HCT116 (cell line): ENCODE results near the gene QRICH2.

Experiments used
- EZH2phosphoT487 ChIP-seq: fragments of 200-600 bp; IDR thresholded peaks from 2 replicates; pipeline ENCODE4 v1.6.1; 2018; ENCODE audit warnings: antibody characterized with exemption, borderline replicate concordance
- JUND ChIP-seq: IDR thresholded peaks from 2 replicates; pipeline ENCODE4 v1.6.1; 2012
- POLR2A ChIP-seq: IDR thresholded peaks from 2 replicates; pipeline ENCODE4 v1.7.0; 2011; ENCODE audit warnings: borderline replicate concordance; ENCODE audit not compliant: insufficient read depth, insufficient read length; ENCODE audit errors: extremely low read depth
- TF ChIP-seq, protein P1 (sequence below): IDR thresholded peaks from 2 replicates; pipeline ENCODE4 v1.6.1; 2011; ENCODE audit warnings: mild to moderate bottlenecking, low read length, moderate library complexity; ENCODE audit not compliant: insufficient replicate concordance; ENCODE audit errors: extremely low read depth
- TF ChIP-seq, protein P2 (sequence below), 3 experiments: fragments of 200-600 bp in 1 of 3; sonication (generic) in 1 of 3; IDR thresholded peaks in 2 of 3; conservative IDR thresholded peaks in 1 of 3; 2 replicates each; pipeline ENCODE4 v1.5.1; 2012 to 2017; ENCODE audit warnings: low read depth in 2 of 3, low read length in 2 of 3, antibody characterized with exemption in 1 of 3, borderline replicate concordance in 1 of 3, control low read depth in 1 of 3, mild to moderate bottlenecking in 1 of 3, mixed read lengths in 1 of 3, mixed run types in 1 of 3, moderate library complexity in 1 of 3; ENCODE audit not compliant: insufficient read depth in 1 of 3

DNA sequence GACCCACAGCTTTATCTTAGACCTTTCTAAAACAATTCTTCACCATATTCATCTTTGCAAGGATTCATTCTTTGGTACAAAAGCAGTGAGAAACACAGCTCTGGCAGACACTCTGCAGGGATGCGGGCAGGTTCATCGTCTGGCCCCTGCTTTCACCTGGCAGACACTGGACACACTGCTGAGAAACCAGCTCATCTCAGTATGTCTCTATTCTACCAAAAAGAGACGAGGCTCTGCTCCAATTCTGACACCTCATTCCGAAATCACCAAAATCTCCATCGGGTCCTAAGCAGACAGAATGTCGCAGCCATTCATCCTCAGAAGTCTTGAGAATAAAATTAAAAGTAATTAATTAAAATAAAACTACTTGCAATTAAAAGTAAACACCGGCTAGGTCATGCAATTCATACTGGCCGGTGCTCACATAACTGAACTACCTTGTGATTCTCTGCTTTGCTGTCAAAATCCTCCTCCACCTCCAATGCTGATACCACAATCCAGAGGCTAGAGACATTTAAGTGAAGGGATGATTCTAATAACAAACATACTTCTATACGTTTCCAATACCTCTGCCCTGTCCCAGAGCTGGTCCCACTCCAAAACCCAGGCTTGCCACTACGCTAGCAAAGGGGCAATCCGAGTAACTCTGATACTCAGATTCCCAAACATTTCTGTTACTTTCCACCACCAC is 69.1 kb downstream of the QRICH2 start:
- TF ChIP-seq JUND (no peak), EZH2phosphoT487 (no peak), POLR2A (no peak)
- TF ChIP-seq, protein P1, sequence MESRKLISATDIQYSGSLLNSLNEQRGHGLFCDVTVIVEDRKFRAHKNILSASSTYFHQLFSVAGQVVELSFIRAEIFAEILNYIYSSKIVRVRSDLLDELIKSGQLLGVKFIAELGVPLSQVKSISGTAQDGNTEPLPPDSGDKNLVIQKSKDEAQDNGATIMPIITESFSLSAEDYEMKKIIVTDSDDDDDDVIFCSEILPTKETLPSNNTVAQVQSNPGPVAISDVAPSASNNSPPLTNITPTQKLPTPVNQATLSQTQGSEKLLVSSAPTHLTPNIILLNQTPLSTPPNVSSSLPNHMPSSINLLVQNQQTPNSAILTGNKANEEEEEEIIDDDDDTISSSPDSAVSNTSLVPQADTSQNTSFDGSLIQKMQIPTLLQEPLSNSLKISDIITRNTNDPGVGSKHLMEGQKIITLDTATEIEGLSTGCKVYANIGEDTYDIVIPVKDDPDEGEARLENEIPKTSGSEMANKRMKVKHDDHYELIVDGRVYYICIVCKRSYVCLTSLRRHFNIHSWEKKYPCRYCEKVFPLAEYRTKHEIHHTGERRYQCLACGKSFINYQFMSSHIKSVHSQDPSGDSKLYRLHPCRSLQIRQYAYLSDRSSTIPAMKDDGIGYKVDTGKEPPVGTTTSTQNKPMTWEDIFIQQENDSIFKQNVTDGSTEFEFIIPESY: no peak
- TF ChIP-seq, protein P2, sequence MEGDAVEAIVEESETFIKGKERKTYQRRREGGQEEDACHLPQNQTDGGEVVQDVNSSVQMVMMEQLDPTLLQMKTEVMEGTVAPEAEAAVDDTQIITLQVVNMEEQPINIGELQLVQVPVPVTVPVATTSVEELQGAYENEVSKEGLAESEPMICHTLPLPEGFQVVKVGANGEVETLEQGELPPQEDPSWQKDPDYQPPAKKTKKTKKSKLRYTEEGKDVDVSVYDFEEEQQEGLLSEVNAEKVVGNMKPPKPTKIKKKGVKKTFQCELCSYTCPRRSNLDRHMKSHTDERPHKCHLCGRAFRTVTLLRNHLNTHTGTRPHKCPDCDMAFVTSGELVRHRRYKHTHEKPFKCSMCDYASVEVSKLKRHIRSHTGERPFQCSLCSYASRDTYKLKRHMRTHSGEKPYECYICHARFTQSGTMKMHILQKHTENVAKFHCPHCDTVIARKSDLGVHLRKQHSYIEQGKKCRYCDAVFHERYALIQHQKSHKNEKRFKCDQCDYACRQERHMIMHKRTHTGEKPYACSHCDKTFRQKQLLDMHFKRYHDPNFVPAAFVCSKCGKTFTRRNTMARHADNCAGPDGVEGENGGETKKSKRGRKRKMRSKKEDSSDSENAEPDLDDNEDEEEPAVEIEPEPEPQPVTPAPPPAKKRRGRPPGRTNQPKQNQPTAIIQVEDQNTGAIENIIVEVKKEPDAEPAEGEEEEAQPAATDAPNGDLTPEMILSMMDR (IDR thresholded peaks at IDR 0.05 in 2 of 3, conservative IDR thresholded peaks at IDR 0.05 in 1 of 3; ENCODE audit: borderline replicate concordance in 1 of 3, insufficient read depth in 1 of 3, low read depth in 2 of 3, low read length in 2 of 3): no peak
